Activated T-cell treated with anti-CD3 and anti-CD28 coated beads, Interleukin-2, amount 50 U/mL, for 4 hours (primary cell): ENCODE measurements around the gene SPATA12. TPM values are rescaled to one million over a fixed set of nuclear protein-coding genes. Genes with fewer than 3 reads are reported as not detected.

Experiments used
- ATAC-seq, 2 donors: fragments of 200-7000 bp; cut with Tn5 transposase; one replicate each; pipeline ENCODE4 v1.10.0; 2021
- DNase-seq: peaks from one replicate; pipeline ENCODE4 v3.0.0-alpha.2; 2020
- H3K27me3 Mint-ChIP-seq: one replicate; pipeline ENCODE4 v1.8.0; 2021; ENCODE audit warnings: low read depth, mixed read lengths
- H3K36me3 Mint-ChIP-seq: one replicate; pipeline ENCODE4 v1.8.0; 2022; ENCODE audit warnings: mixed read lengths; ENCODE audit not compliant: insufficient read depth
- H3K4me1 Mint-ChIP-seq: one replicate; pipeline ENCODE4 v1.8.0; 2021; ENCODE audit warnings: low read depth, mixed read lengths
- H3K4me3 Mint-ChIP-seq: one replicate; pipeline ENCODE4 v1.8.0; 2021; ENCODE audit warnings: mild to moderate bottlenecking, moderate library complexity, mixed read lengths
- H3K9me3 Mint-ChIP-seq: one replicate; pipeline ENCODE4 v1.8.0; 2021; ENCODE audit warnings: mixed read lengths
- total RNA-seq, 3 donors: library from RNA; stranded (reverse); gene quantifications; one replicate each; pipeline ENCODE4 v1.2.1, GENCODE V29; 2021

Gene SPATA12
- total RNA-seq, 3 donors from 2014 or later = not detected

GRCh38 chr3:57065588-57065987 is 5.1 kb downstream of the SPATA12 start:
- Mint-ChIP-seq H3K4me1 (peaks cover 3% of the 10 kb centered on the region), H3K4me3 (no peak overlapping the region), H3K36me3 (no peaks in the 10 kb centered on the region), H3K9me3 (no peaks in the 10 kb centered on the region), H3K27me3 (peaks cover 12% of the 10 kb centered on the region)
- ATAC-seq (no peak), DNase-seq (no peak)

- Mint-ChIP-seq H3K27me3 (peaks cover 16% of the 10 kb centered on the region), H3K4me3 (no peak overlapping the region), H3K4me1 (peaks cover 3% of the 10 kb centered on the region), H3K9me3 (no peaks in the 10 kb centered on the region), H3K36me3 (no peaks in the 10 kb centered on the region)
- ATAC-seq (no peak), DNase-seq (no peak)
Observed at GRCh38 chr3:57066471-57066870, 6.0 kb downstream of the SPATA12 start.

GRCh38 chr3:57068437-57069089 is 8.1 kb downstream of the SPATA12 start:
- H3K27me3 Mint-ChIP-seq = peaks cover 24% of the 10 kb centered on the region
- peaks cover 3% of the 10 kb centered on the region for H3K4me1 Mint-ChIP-seq
- no peak overlapping the region for H3K4me3 Mint-ChIP-seq
- no peaks in the 10 kb centered on the region for H3K36me3 Mint-ChIP-seq
- no peaks in the 10 kb centered on the region for H3K9me3 Mint-ChIP-seq
- DNase-seq (no peak), ATAC-seq (peak; percentile 37 to 52)

- DNase-seq (no peak), ATAC-seq (no peak)
- Mint-ChIP-seq H3K9me3 (no peaks in the 10 kb centered on the region), H3K4me3 (no peak overlapping the region), H3K4me1 (peaks cover 3% of the 10 kb centered on the region), H3K27me3 (peaks cover 31% of the 10 kb centered on the region), H3K36me3 (no peaks in the 10 kb centered on the region)
Observed at GRCh38 chr3:57069503-57069902, 9.0 kb downstream of the SPATA12 start.

- DNase-seq (no peak), ATAC-seq (no peak)
- Mint-ChIP-seq H3K4me1 (peaks cover 6% of the 10 kb centered on the region), H3K4me3 (no peak overlapping the region), H3K9me3 (no peaks in the 10 kb centered on the region), H3K27me3 (peaks cover 63% of the 10 kb centered on the region), H3K36me3 (no peaks in the 10 kb centered on the region)
Observed at GRCh38 chr3:57073628-57074027, 13.2 kb downstream of the SPATA12 start.

GRCh38 chr3:57074135-57074534 is 13.7 kb downstream of the SPATA12 start:
- Mint-ChIP-seq H3K27me3 (peaks cover 62% of the 10 kb centered on the region), H3K9me3 (no peaks in the 10 kb centered on the region), H3K36me3 (no peaks in the 10 kb centered on the region), H3K4me1 (peaks cover 5% of the 10 kb centered on the region), H3K4me3 (no peak overlapping the region)
- DNase-seq = no peak
- no peak for ATAC-seq

GRCh38 chr3:57076422-57076951 is 16.0 kb downstream of the SPATA12 start:
- ATAC-seq = no peak
- DNase-seq = no peak
- Mint-ChIP-seq H3K27me3 (peaks cover 69% of the 10 kb centered on the region), H3K36me3 (no peaks in the 10 kb centered on the region), H3K9me3 (no peaks in the 10 kb centered on the region), H3K4me3 (no peak overlapping the region), H3K4me1 (peaks cover 6% of the 10 kb centered on the region)

- H3K9me3 Mint-ChIP-seq = no peaks in the 10 kb centered on the region
- peaks cover 65% of the 10 kb centered on the region for H3K27me3 Mint-ChIP-seq
- peak overlapping the region; percentile 65 for H3K4me3 Mint-ChIP-seq
- peaks cover 6% of the 10 kb centered on the region for H3K4me1 Mint-ChIP-seq
- DNase-seq = no peak
- ATAC-seq = no peak
- no peaks in the 10 kb centered on the region for H3K36me3 Mint-ChIP-seq
Observed at GRCh38 chr3:57077630-57078343, 17.3 kb downstream of the SPATA12 start.

- peaks cover 62% of the 10 kb centered on the region for H3K27me3 Mint-ChIP-seq
- DNase-seq (no peak), ATAC-seq (peak; percentile 50 to 51)
- peaks cover 6% of the 10 kb centered on the region for H3K4me1 Mint-ChIP-seq
- H3K9me3 Mint-ChIP-seq = no peaks in the 10 kb centered on the region
- H3K4me3 Mint-ChIP-seq = peak overlapping the region; percentile 65
- no peaks in the 10 kb centered on the region for H3K36me3 Mint-ChIP-seq
Observed at GRCh38 chr3:57078344-57078634, 17.8 kb downstream of the SPATA12 start.

GRCh38 chr3:57078635-57079473 is 18.4 kb downstream of the SPATA12 start:
- H3K9me3 Mint-ChIP-seq = no peaks in the 10 kb centered on the region
- peak; percentile 49 for ATAC-seq
- peaks cover 6% of the 10 kb centered on the region for H3K4me1 Mint-ChIP-seq
- H3K36me3 Mint-ChIP-seq = no peaks in the 10 kb centered on the region
- DNase-seq = peak; percentile 6
- peak overlapping the region; percentile 65 for H3K4me3 Mint-ChIP-seq
- H3K27me3 Mint-ChIP-seq = peaks cover 56% of the 10 kb centered on the region

GRCh38 chr3:57079474-57079831 is 19.0 kb downstream of the SPATA12 start:
- Mint-ChIP-seq H3K4me3 (peak overlapping the region; percentile 35), H3K4me1 (peaks cover 6% of the 10 kb centered on the region), H3K36me3 (no peaks in the 10 kb centered on the region), H3K9me3 (no peaks in the 10 kb centered on the region), H3K27me3 (peaks cover 51% of the 10 kb centered on the region)
- ATAC-seq (no peak), DNase-seq (no peak)

- Mint-ChIP-seq H3K36me3 (no peaks in the 10 kb centered on the region), H3K4me3 (peak overlapping the region; percentile 22), H3K27me3 (peaks cover 47% of the 10 kb centered on the region), H3K9me3 (no peaks in the 10 kb centered on the region), H3K4me1 (peaks cover 6% of the 10 kb centered on the region)
- DNase-seq = no peak
- ATAC-seq = no peak
Observed at GRCh38 chr3:57080171-57080570, 19.7 kb downstream of the SPATA12 start.

- ATAC-seq (no peak), DNase-seq (no peak)
- Mint-ChIP-seq H3K36me3 (no peaks in the 10 kb centered on the region), H3K9me3 (no peaks in the 10 kb centered on the region), H3K27me3 (peaks cover 43% of the 10 kb centered on the region), H3K4me1 (peaks cover 6% of the 10 kb centered on the region), H3K4me3 (no peak overlapping the region)
Observed at GRCh38 chr3:57081173-57081572, 20.7 kb downstream of the SPATA12 start.

GRCh38 chr3:57082481-57082880 is 22.0 kb downstream of the SPATA12 start:
- H3K36me3 Mint-ChIP-seq = no peaks in the 10 kb centered on the region
- no peak for ATAC-seq

More at GRCh38 chr3:57082481-57082880, 22.0 kb downstream of the SPATA12 start:
- peaks cover 29% of the 10 kb centered on the region for H3K27me3 Mint-ChIP-seq
- no peak for DNase-seq
- H3K4me3 Mint-ChIP-seq = no peak overlapping the region
- H3K9me3 Mint-ChIP-seq = no peaks in the 10 kb centered on the region
- peaks cover 6% of the 10 kb centered on the region for H3K4me1 Mint-ChIP-seq
